HS-27A (cell line): ENCODE results near the gene ANKRD12.
"Not testable (repeated sequence)": the region's sequence is repeated elsewhere in the genome, so short reads cannot be mapped to it uniquely, and the experiment has no call there.

ENCODE experiments used
- DNase-seq: peaks from one replicate; pipeline ENCODE4 v3.0.0-alpha.2; 2012; ENCODE audit warnings: low read depth, missing footprints

ANKRD12 gene

GRCh38 chr18:9146224-9146623 lies 9.6 kb downstream of the ANKRD12 start:
- no peak for DNase-seq

GRCh38 chr18:9147440-9148202 lies 11.0 kb downstream of the ANKRD12 start:
- no peak for DNase-seq

DNA sequence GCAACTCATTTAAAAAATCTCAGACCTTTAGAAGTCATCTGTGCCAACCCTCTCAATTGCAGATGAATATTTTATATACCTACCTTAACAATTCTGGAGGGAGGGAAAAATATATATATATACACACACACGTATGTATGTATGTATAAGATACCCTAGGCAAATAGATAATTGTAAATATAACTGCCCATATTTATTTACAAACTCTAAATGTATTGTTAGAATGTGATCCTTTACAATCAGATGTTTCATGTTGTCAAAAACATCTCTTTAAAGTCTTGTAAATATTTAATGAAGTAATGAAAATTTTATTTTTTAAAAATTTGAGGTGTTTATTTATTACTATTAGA lies 11.6 kb downstream of the ANKRD12 start:
- no peak for DNase-seq

- no peak for DNase-seq
Measured at GRCh38 chr18:9150121-9150520, 13.5 kb downstream of the ANKRD12 start.

- DNase-seq = no peak
Measured at GRCh38 chr18:9153256-9153655, 16.7 kb downstream of the ANKRD12 start.

DNA sequence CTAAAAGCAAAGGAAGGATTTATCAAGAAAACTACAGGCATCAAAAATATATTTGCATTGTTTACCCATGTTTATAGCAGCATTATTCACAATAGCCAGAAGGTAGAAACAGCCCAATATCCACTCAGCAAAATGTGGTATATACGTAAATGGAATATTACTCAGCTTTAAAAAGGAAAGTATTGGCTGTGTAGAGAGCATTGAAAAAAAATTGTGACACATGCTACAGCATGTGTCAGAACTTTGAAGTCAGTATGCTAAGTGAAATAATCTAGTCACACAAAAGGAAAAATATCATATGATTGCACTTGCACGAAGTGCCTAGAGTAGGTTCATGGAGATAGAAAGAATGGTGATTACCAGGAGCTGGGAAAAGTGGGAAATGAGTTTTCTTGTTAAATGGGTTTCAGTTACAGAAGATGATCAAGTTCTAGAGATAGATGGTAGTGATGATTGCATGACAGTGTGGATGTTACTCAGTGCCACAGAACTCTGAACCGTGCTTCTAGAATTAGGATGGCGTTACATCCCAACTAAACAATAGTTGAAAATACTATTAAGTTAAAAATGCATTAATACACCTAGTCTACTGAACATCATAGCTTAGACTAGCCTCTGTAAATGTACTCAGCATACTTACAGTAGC lies 20.1 kb downstream of the ANKRD12 start:
- no peak for DNase-seq

- DNase-seq = no peak
Measured at GRCh38 chr18:9157806-9158205, 21.2 kb downstream of the ANKRD12 start.

DNA sequence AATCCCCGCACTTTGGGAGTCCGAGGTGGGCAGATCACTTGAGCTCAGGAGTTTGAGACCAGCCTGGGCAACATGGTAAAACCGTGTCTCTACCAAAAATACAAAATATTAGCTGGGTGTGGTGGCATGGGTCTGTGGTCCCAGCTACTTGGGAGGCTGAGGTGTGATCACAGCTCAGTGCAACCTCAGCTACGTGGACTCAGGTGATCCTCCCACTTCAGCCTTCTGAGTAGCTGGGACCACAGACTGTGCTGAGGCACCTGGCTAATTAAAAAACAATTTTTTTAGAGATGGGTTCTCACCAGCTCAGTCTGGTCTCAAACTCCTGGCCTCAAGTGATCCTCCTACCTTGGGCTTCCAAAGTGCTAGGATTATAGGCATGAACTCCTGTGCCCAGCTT lies 23.4 kb downstream of the ANKRD12 start:
- DNase-seq = no peak

DNA sequence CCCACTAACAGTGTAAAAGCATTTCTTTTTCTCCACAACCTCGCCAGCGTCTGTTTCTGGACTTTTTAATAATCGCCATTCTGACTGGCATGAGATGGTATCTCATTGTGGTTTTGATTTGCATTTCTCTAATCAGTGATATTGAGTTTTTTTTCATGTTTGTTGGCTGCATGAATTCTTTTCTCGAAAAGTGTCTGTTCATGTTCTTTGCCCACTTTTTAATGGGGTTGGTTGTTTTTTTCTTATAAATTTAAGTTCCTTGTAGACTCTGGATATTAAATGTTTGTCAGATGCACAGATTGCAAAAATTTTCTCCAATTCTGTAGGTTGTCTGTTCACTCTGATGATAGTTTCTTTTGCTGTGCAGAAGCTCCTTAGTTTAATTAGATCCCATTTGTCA lies 26.1 kb downstream of the ANKRD12 start:
- DNase-seq = not testable (repeated sequence)

DNA sequence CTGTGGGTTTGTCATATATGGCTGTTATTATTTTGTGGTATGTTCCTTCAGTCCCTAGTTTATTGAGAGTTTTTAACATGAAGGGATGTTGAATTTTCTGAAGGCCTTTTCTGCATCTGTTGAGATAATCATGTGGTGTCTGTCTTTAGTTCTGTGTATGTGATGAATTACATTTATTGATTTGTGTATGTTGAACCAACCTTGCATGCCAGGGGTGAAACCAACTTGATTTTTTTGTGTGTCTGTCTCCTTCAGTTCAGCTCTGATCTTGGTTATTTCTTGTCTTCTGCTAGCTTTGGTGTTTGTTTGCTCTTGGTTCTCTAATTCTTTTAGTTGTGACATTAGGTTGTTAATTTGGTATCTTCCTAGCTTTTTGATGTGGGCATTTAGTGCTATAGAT lies 27.6 kb downstream of the ANKRD12 start:
- not testable (repeated sequence) for DNase-seq

DNA sequence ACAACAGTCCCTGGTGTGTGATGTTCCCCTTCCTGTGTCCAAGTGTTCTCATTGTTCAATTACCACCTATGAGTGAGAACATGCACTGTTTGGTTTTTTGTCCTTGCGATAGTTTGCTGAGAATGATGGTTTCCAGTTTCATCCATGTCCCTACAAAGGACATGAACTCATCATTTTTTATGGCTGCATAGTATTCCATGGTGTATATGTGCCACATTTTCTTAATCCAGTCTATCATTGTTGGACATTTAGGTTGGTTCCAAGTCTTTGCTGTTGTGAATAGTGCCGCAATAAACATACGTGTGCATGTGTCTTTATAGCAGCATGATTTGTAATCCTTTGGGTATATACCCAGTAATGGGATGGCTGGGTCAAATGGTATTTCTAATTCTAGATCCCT lies 29.3 kb downstream of the ANKRD12 start:
- not testable (repeated sequence) for DNase-seq

DNA sequence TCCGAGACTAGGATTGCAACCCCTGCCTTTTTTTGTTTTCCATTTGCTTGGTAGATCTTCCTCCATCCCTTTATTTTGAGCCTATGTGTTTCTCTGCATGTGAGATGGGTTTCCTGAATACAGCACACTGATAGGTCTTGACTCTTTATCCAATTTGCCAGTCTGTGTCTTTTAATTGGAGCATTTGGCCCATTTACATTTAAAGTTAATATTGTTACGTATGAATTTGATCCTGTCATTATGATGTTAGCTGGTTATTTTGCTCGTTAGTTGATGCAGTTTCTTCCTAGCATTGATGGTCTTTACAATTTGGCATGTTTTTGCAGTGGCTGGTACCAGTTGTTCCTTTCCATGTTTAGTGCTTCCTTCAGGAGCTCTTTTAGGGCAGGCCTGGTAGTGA lies 32.9 kb downstream of the ANKRD12 start:
- not testable (repeated sequence) for DNase-seq

GRCh38 chr18:9171919-9172318 lies 35.3 kb downstream of the ANKRD12 start:
- DNase-seq = not testable (repeated sequence)

DNA sequence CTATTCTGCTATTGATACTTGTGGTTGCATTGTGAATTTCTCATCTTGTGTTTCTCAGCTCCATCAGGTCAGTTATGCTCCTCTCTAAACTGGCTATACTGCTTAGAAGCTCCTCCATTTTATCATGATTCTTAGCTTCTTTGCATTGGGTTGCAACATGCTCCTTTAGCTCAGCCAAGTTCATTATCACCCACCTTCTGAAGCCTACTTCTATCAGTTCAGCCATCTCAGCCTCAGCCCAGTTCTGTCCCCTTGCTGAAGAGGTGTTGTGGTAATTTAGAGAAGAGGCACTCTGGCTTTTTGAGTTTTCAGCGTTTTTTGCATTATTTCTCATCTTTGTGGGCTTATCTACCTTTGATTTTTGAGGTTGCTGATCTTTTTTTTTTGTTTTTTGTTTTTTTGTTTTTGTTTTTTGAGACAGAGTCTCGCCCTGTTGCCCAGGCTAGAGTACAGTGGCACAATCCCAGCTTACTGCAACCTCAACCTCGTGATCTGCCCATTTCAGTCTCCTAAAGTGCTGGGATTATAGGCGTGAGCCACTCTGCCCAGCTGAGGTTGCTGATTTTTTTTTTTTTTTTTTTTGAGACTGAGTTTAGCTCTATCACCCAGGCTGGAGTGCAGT lies 36.0 kb downstream of the ANKRD12 start:
- no peak for DNase-seq

- DNase-seq = no peak
Measured at GRCh38 chr18:9173770-9174233, 37.2 kb downstream of the ANKRD12 start.

- DNase-seq = no peak
Measured at GRCh38 chr18:9174302-9174701, 37.7 kb downstream of the ANKRD12 start.

GRCh38 chr18:9175115-9175514 lies 38.5 kb downstream of the ANKRD12 start:
- no peak for DNase-seq

DNA sequence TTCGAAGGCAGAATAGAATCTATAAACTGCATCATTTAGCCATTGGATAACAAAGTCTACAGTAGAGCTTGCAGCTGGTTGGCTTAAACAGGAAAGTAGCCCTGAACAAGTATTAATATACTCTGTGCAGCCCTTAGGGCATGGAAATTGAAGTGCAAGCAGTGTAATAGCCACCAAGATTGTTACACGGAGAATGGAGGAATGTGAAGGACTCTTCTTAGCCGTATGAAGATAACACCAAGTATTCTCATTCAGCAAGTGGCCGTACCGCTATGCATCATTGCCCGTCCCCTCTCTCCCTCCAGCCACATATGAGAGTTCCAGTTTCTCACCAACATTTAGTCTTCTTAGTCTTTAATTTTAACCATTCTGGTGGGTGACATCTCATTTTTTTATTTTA lies 40.5 kb downstream of the ANKRD12 start:
- no peak for DNase-seq

DNA sequence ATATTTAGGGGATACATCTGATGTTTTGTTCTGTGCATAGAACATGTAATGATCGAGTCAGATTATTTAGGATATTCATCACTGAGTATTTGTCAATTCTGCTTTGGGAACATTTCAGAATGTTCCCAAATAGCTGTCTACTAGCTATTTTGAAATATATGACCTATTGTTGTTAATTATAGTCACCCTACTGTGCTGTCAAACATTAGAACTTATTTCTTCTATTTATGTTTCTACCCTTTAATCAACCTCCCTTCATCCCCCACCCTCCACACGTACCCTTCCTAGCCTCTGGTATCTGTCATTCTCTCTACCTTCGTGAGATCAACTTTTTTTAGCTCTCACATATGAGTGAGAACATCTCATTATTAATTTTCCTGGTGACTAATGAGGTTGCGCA lies 40.9 kb downstream of the ANKRD12 start:
- DNase-seq = no peak

DNA sequence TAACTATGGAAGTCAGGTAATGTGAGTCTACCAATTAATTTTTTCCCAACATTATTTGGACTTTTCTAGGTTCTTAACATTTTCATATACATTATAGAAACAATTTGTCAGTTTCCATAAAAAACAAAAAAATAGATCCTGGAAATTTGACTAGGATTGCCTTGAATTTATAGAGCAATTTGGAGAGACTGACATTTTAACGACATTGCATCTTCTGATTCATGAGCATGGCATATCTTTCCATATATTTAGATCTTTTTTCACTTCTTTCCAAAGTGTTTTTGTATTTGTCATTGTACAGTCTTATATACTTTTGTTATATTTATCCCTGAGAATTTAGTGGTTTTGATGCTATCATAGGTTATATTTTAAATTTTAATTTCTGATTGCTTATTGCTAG lies 42.0 kb downstream of the ANKRD12 start:
- DNase-seq = no peak

DNA sequence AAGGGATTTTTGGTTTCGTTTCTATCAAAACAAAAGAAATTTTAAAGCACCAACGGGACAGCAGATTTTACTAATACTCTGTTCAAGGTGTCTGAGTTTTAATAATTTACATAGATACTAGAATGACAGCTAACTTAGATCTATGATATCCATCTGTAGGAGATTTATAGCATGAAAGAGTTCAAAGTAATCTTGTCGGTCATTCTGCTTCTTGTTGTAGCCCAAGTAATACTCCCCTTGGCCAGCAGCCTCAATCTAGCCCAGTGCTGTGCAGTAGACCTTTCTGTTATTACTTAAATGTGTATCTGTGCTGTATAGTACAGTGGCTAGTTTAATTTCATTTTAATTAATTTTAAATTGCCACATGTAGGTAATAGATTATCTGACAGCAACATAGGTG lies 44.7 kb downstream of the ANKRD12 start:
- no peak for DNase-seq

GRCh38 chr18:9182852-9183399 lies 46.3 kb downstream of the ANKRD12 start:
- DNase-seq = no peak

DNA sequence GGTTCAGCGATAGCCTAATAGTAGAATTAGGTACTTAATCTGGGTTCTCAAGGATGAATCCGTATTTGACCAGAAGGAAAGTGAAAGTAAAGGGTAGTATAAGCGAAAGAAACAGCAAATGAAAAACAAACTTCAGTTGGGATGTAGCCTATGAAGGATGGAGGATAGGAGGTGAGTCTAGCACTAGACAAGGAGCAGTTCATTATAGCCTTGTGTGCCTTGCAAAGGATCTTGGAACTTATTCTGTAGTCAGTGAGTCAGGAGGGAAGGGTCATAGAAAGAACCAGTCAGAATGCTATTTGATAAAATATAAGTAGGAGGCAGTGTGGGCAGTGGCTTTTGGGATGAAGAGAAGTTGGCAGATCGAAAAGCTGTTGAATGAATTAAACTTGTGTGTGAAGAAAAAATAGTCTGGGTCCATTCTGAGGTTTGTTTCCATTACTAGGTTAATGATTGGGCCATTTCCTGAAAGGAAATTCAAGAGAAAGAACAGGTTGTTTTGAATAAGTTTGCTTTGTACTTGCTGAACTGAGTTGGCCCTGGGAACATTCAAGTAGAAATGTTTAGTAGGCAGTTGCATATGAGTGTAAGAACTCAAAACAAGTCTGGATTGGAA lies 48.5 kb downstream of the ANKRD12 start:
- DNase-seq = no peak
